ENCODE results near the gene RELT.

The RELT gene

GRCh38 chr11:73348838-73349237 is 27.4 kb upstream of the RELT start:
- no peak for DNase-seq (ENCODE audit: low read depth)

- no peak for DNase-seq (ENCODE audit: low read depth)
These were observed 26.6 kb upstream of the RELT start for GRCh38 chr11:73349633-73350032.

- no peak for DNase-seq (ENCODE audit: low read depth)
These were observed 25.1 kb upstream of the RELT start for GRCh38 chr11:73350908-73351636.

- DNase-seq (ENCODE audit: low read depth) = no peak
These were observed 22.8 kb upstream of the RELT start for GRCh38 chr11:73353422-73353821.

GRCh38 chr11:73355109-73355508 is 21.1 kb upstream of the RELT start:
- DNase-seq (ENCODE audit: low read depth) = no peak

GRCh38 chr11:73356979-73357860 is 19.0 kb upstream of the RELT start:
- no peak for DNase-seq (ENCODE audit: low read depth)

- DNase-seq (ENCODE audit: low read depth) = no peak
These were observed 18.1 kb upstream of the RELT start for GRCh38 chr11:73358071-73358470.

GRCh38 chr11:73359341-73359740 is 16.9 kb upstream of the RELT start:
- DNase-seq (ENCODE audit: low read depth) = peak; percentile 42

- no peak for DNase-seq (ENCODE audit: low read depth)
These were observed 16.1 kb upstream of the RELT start for GRCh38 chr11:73359930-73360742.

GRCh38 chr11:73360743-73361369 is 15.3 kb upstream of the RELT start:
- no peak for DNase-seq (ENCODE audit: low read depth)

- DNase-seq (ENCODE audit: low read depth) = no peak
These were observed 14.0 kb upstream of the RELT start for GRCh38 chr11:73361953-73362776.

- DNase-seq (ENCODE audit: low read depth) = no peak
These were observed 13.1 kb upstream of the RELT start for GRCh38 chr11:73363147-73363546.

GRCh38 chr11:73365352-73366264 is 10.6 kb upstream of the RELT start:
- no peak for DNase-seq (ENCODE audit: low read depth)

- no peak for DNase-seq (ENCODE audit: low read depth)
These were observed 10.0 kb upstream of the RELT start for GRCh38 chr11:73366265-73366610.

GRCh38 chr11:73366953-73367352 is 9.2 kb upstream of the RELT start:
- DNase-seq (ENCODE audit: low read depth) = no peak

- DNase-seq (ENCODE audit: low read depth) = no peak
These were observed 8.6 kb upstream of the RELT start for GRCh38 chr11:73367482-73368024.

GRCh38 chr11:73372375-73372993 is 3.7 kb upstream of the RELT start:
- DNase-seq (ENCODE audit: low read depth) = peak; percentile 13

GRCh38 chr11:73374151-73374550 is 2.0 kb upstream of the RELT start:
- DNase-seq (ENCODE audit: low read depth) = peak; percentile 15

- no peak for DNase-seq (ENCODE audit: low read depth)
These were observed 404 bp upstream of the RELT start for GRCh38 chr11:73375830-73376159.
